PC-3 (cell line): Measurements from ENCODE around the gene MYO10.

Source experiments
- EZH2 ChIP-seq: fragments of 300-600 bp; sonication (generic); IDR thresholded peaks from one replicate; pipeline ENCODE4 v1.6.1; 2017; ENCODE audit warnings: antibody characterized with exemption, mild to moderate bottlenecking, low read length; ENCODE audit not compliant: unreplicated experiment
- EZH2phosphoT487 ChIP-seq: fragments of 300-600 bp; sonication (generic); IDR thresholded peaks from 2 replicates; pipeline ENCODE4 v1.6.1; 2018; ENCODE audit warnings: mild to moderate bottlenecking, antibody characterized with exemption, low read length, borderline replicate concordance
- TF ChIP-seq, protein P1 (sequence below): fragments of 300-600 bp; sonication (generic); conservative IDR thresholded peaks from 2 replicates; pipeline ENCODE4 v1.5.1; 2017; ENCODE audit warnings: antibody characterized with exemption, low read depth, mild to moderate bottlenecking, low read length

DNA sequence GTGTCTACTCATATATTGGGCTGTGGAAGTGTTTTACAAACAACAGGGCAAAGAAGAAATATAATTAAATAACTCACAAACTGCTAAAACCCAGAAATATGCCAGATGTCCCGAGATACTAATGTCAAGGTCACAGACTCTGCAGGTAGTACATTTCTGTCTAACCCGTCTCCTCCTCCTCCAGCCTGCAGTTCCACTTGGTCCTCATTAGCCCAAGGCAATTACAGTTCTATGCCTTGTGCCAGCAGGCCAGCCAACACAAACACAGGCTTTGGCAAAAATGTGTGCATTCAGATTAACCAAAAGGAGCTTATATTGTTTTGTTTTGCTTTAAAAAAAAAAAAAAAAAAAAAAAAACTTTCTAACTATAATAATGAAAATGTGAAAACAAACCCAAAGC is 148.8 kb downstream of the MYO10 start:
- no peak for TF ChIP-seq EZH2
- TF ChIP-seq, protein P1, sequence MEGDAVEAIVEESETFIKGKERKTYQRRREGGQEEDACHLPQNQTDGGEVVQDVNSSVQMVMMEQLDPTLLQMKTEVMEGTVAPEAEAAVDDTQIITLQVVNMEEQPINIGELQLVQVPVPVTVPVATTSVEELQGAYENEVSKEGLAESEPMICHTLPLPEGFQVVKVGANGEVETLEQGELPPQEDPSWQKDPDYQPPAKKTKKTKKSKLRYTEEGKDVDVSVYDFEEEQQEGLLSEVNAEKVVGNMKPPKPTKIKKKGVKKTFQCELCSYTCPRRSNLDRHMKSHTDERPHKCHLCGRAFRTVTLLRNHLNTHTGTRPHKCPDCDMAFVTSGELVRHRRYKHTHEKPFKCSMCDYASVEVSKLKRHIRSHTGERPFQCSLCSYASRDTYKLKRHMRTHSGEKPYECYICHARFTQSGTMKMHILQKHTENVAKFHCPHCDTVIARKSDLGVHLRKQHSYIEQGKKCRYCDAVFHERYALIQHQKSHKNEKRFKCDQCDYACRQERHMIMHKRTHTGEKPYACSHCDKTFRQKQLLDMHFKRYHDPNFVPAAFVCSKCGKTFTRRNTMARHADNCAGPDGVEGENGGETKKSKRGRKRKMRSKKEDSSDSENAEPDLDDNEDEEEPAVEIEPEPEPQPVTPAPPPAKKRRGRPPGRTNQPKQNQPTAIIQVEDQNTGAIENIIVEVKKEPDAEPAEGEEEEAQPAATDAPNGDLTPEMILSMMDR: no peak
- TF ChIP-seq EZH2phosphoT487: no peak
